GM21723 (cell line): ENCODE data around the gene USP20.

Experiments
- ATAC-seq: cut with Tn5 transposase; IDR thresholded peaks from one replicate; pipeline ENCODE4 v1.9.1; 2021; ENCODE audit warnings: mild to moderate bottlenecking, moderate library complexity; ENCODE audit not compliant: unreplicated experiment

USP20 gene

GRCh38 chr9:129853614-129854013 is 18.4 kb downstream of the USP20 start:
- no peak for ATAC-seq

GRCh38 chr9:129854588-129855110 is 19.4 kb downstream of the USP20 start:
- ATAC-seq = no peak

GRCh38 chr9:129857207-129857606 is 21.9 kb downstream of the USP20 start:
- ATAC-seq = no peak

- no peak for ATAC-seq
Measured at GRCh38 chr9:129858167-129858962, 23.1 kb downstream of the USP20 start.

GRCh38 chr9:129860653-129861446 is 25.6 kb downstream of the USP20 start:
- no peak for ATAC-seq

GRCh38 chr9:129861447-129861827 is 26.2 kb downstream of the USP20 start:
- no peak for ATAC-seq

GRCh38 chr9:129863059-129863690 is 27.9 kb downstream of the USP20 start:
- ATAC-seq = no peak

- ATAC-seq = no peak
Measured at GRCh38 chr9:129864991-129865647, 29.9 kb downstream of the USP20 start.

GRCh38 chr9:129865668-129866320 is 30.5 kb downstream of the USP20 start:
- no peak for ATAC-seq

GRCh38 chr9:129866394-129867135 is 31.3 kb downstream of the USP20 start:
- ATAC-seq = no peak

GRCh38 chr9:129867136-129868022 is 32.1 kb downstream of the USP20 start:
- ATAC-seq = no peak

GRCh38 chr9:129868023-129868871 is 33.0 kb downstream of the USP20 start:
- no peak for ATAC-seq

- no peak for ATAC-seq
Measured at GRCh38 chr9:129868872-129869486, 33.7 kb downstream of the USP20 start.

GRCh38 chr9:129869585-129870501 is 34.6 kb downstream of the USP20 start:
- ATAC-seq = no peak

- no peak for ATAC-seq
Measured at GRCh38 chr9:129871046-129871445, 35.8 kb downstream of the USP20 start.

- no peak for ATAC-seq
Measured at GRCh38 chr9:129873563-129874190, 38.4 kb downstream of the USP20 start.
